ENCODE results near the gene ARHGEF26.

Gene ARHGEF26

GRCh38 chr3:154247806-154248415 is 126.7 kb downstream of the ARHGEF26 start:
- in situ Hi-C loops (cut with MboI; ENCODE audit: low sequenced_read_pairs), result no loop called here

GRCh38 chr3:154250291-154250690 is 129.1 kb downstream of the ARHGEF26 start:
- in situ Hi-C loops (cut with MboI; ENCODE audit: low sequenced_read_pairs), result no loop called here

- in situ Hi-C loops (cut with MboI; ENCODE audit: low sequenced_read_pairs), result no loop called here
Observed at GRCh38 chr3:154251610-154252009, 130.4 kb downstream of the ARHGEF26 start.

- in situ Hi-C loops (cut with MboI; ENCODE audit: low sequenced_read_pairs), result no loop called here
Observed at GRCh38 chr3:154252759-154253638, 131.8 kb downstream of the ARHGEF26 start.

GRCh38 chr3:154254527-154254926 is 133.3 kb downstream of the ARHGEF26 start:
- in situ Hi-C loops (cut with MboI; ENCODE audit: low sequenced_read_pairs), result no loop called here

- in situ Hi-C loops (cut with MboI; ENCODE audit: low sequenced_read_pairs), result no loop called here
Observed at GRCh38 chr3:154273381-154273780, 152.2 kb downstream of the ARHGEF26 start.

- in situ Hi-C loops (cut with MboI; ENCODE audit: low sequenced_read_pairs), result no loop called here
Observed at GRCh38 chr3:154274348-154274747, 153.2 kb downstream of the ARHGEF26 start.

- in situ Hi-C loops (cut with MboI; ENCODE audit: low sequenced_read_pairs), result no loop called here
Observed at GRCh38 chr3:154275292-154275691, 154.1 kb downstream of the ARHGEF26 start.

- in situ Hi-C loops (cut with MboI; ENCODE audit: low sequenced_read_pairs), result no loop called here
Observed at GRCh38 chr3:154275965-154276364, 154.8 kb downstream of the ARHGEF26 start.

GRCh38 chr3:154280161-154280560 is 159.0 kb downstream of the ARHGEF26 start:
- in situ Hi-C loops (cut with MboI; ENCODE audit: low sequenced_read_pairs), result no loop called here

- in situ Hi-C loops (cut with MboI; ENCODE audit: low sequenced_read_pairs), result no loop called here
Observed at GRCh38 chr3:154285221-154285620, 164.0 kb downstream of the ARHGEF26 start.

GRCh38 chr3:154290187-154290586 is 169.0 kb downstream of the ARHGEF26 start:
- in situ Hi-C loops (cut with MboI; ENCODE audit: low sequenced_read_pairs), result no loop called here

- in situ Hi-C loops (cut with MboI; ENCODE audit: low sequenced_read_pairs), result no loop called here
Observed at GRCh38 chr3:154294016-154294415, 172.8 kb downstream of the ARHGEF26 start.

GRCh38 chr3:154301561-154301960 is 180.4 kb downstream of the ARHGEF26 start:
- in situ Hi-C loops (cut with MboI; ENCODE audit: low sequenced_read_pairs), result no loop called here

GRCh38 chr3:154304116-154304786 is 183.1 kb downstream of the ARHGEF26 start:
- in situ Hi-C loops (cut with MboI; ENCODE audit: low sequenced_read_pairs), result no loop called here

- in situ Hi-C loops (cut with MboI; ENCODE audit: low sequenced_read_pairs), result no loop called here
Observed at GRCh38 chr3:154304936-154305335, 183.7 kb downstream of the ARHGEF26 start.

- in situ Hi-C loops (cut with MboI; ENCODE audit: low sequenced_read_pairs), result no loop called here
Observed at GRCh38 chr3:154307363-154307762, 186.2 kb downstream of the ARHGEF26 start.
